Measurements from ENCODE around the gene SLC39A10.

The SLC39A10 gene

GRCh38 chr2:195675783-195676427, 18.9 kb downstream of the SLC39A10 start:
- H3K4me1 ChIP-seq (ENCODE audit: control insufficient read depth in 1 of 2, insufficient read depth in 1 of 2, low read depth in 1 of 2, low read length in 1 of 2), result no peaks in the 10 kb centered on the region
- H3K27me3 ChIP-seq, result no peaks in the 10 kb centered on the region
- TF ChIP-seq CTCF (IDR thresholded peaks at IDR 0.05), result no peak
- H3K27ac ChIP-seq, result no peak overlapping the region
- no peaks in the 10 kb centered on the region for H3K9me3 ChIP-seq
- H3K4me3 ChIP-seq (ENCODE audit: low read depth in 1 of 2, low read length in 1 of 2), result no peak overlapping the region
- no peaks in the 10 kb centered on the region for H3K36me3 ChIP-seq

GRCh38 chr2:195677290-195677689, 20.3 kb downstream of the SLC39A10 start:
- H3K36me3 ChIP-seq, result no peaks in the 10 kb centered on the region
- H3K9me3 ChIP-seq, result no peaks in the 10 kb centered on the region
- H3K4me1 ChIP-seq (ENCODE audit: control insufficient read depth in 1 of 2, insufficient read depth in 1 of 2, low read depth in 1 of 2, low read length in 1 of 2), result no peaks in the 10 kb centered on the region
- no peak overlapping the region for H3K4me3 ChIP-seq (ENCODE audit: low read depth in 1 of 2, low read length in 1 of 2)
- TF ChIP-seq CTCF (IDR thresholded peaks at IDR 0.05), result no peak
- no peaks in the 10 kb centered on the region for H3K27me3 ChIP-seq
- H3K27ac ChIP-seq, result no peak overlapping the region

GRCh38 chr2:195677884-195678283, 20.9 kb downstream of the SLC39A10 start:
- Histone ChIP-seq H3K4me1 (ENCODE audit: control insufficient read depth in 1 of 2, insufficient read depth in 1 of 2, low read depth in 1 of 2, low read length in 1 of 2) (no peaks in the 10 kb centered on the region), H3K27me3 (no peaks in the 10 kb centered on the region), H3K27ac (no peak overlapping the region), H3K9me3 (no peaks in the 10 kb centered on the region), H3K36me3 (no peaks in the 10 kb centered on the region), H3K4me3 (ENCODE audit: low read depth in 1 of 2, low read length in 1 of 2) (no peak overlapping the region)
- no peak for TF ChIP-seq CTCF (IDR thresholded peaks at IDR 0.05)

GRCh38 chr2:195682077-195682476, 25.1 kb downstream of the SLC39A10 start:
- no peaks in the 10 kb centered on the region for H3K27me3 ChIP-seq
- H3K4me1 ChIP-seq (ENCODE audit: control insufficient read depth in 1 of 2, insufficient read depth in 1 of 2, low read depth in 1 of 2, low read length in 1 of 2), result no peaks in the 10 kb centered on the region
- H3K9me3 ChIP-seq, result no peaks in the 10 kb centered on the region
- TF ChIP-seq CTCF (IDR thresholded peaks at IDR 0.05), result no peak
- H3K36me3 ChIP-seq, result no peaks in the 10 kb centered on the region
- H3K27ac ChIP-seq, result no peak overlapping the region
- no peak overlapping the region for H3K4me3 ChIP-seq (ENCODE audit: low read depth in 1 of 2, low read length in 1 of 2)

GRCh38 chr2:195683174-195683573, 26.1 kb downstream of the SLC39A10 start:
- Histone ChIP-seq H3K9me3 (no peaks in the 10 kb centered on the region), H3K27me3 (no peaks in the 10 kb centered on the region), H3K27ac (no peak overlapping the region), H3K36me3 (no peaks in the 10 kb centered on the region), H3K4me1 (ENCODE audit: control insufficient read depth in 1 of 2, insufficient read depth in 1 of 2, low read depth in 1 of 2, low read length in 1 of 2) (no peaks in the 10 kb centered on the region), H3K4me3 (ENCODE audit: low read depth in 1 of 2, low read length in 1 of 2) (no peak overlapping the region)
- TF ChIP-seq CTCF (IDR thresholded peaks at IDR 0.05), result no peak
